ENCODE measurements around the gene ACTL10. TPM values are rescaled to one million over a fixed set of nuclear protein-coding genes. Genes with fewer than 3 reads are reported as not detected.
"Not testable (repeated sequence)": the region's sequence is repeated elsewhere in the genome, so short reads cannot be mapped to it uniquely, and the experiment has no call there.

The ACTL10 gene
- under 1 TPM; 0.45 to 0.71 (median 0.50) TPM for polyA plus RNA-seq (ENCODE audit: insufficient read length in 3 of 3)
- long read RNA-seq, donor 1: 0 reads
- long read RNA-seq, donor 2, partial matches to known transcripts: 0 of 3 reads
- long read RNA-seq, donor 2, other reads (novel, unspliced or antisense): 0 of 3 reads
- long read RNA-seq, donor 3, partial matches to known transcripts: 0 of 1 reads
- long read RNA-seq, donor 3, other reads (novel, unspliced or antisense): 0 of 1 reads
- long read RNA-seq, donor 4, partial matches to known transcripts: 0 of 1 reads
- long read RNA-seq, donor 4, other reads (novel, unspliced or antisense): 0 of 1 reads
- long read RNA-seq, donor 5: 0 reads
- long read RNA-seq, donor 6: 0 reads
- long read RNA-seq, donor 7, partial matches to known transcripts: 0 of 2 reads
- long read RNA-seq, donor 7, other reads (novel, unspliced or antisense): 0 of 2 reads
- long read RNA-seq, donor 8: 0 reads
- long read RNA-seq, donor 9, partial matches to known transcripts: 0 of 1 reads
- long read RNA-seq, donor 9, other reads (novel, unspliced or antisense): 0 of 1 reads
- long read RNA-seq, donor 10: 0 reads
- long read RNA-seq, donor 11: 0 reads
- long read RNA-seq, donor 12: 0 reads
- long read RNA-seq, donor 13, partial matches to known transcripts: 0 of 1 reads
- long read RNA-seq, donor 13, other reads (novel, unspliced or antisense): 0 of 1 reads
- long read RNA-seq, donor 14, partial matches to known transcripts: 0 of 1 reads
- long read RNA-seq, donor 14, other reads (novel, unspliced or antisense): 0 of 1 reads
- long read RNA-seq, donor 15: 0 reads
- long read RNA-seq, donor 16, partial matches to known transcripts: 0 of 1 reads
- long read RNA-seq, donor 16, other reads (novel, unspliced or antisense): 0 of 1 reads

DNA sequence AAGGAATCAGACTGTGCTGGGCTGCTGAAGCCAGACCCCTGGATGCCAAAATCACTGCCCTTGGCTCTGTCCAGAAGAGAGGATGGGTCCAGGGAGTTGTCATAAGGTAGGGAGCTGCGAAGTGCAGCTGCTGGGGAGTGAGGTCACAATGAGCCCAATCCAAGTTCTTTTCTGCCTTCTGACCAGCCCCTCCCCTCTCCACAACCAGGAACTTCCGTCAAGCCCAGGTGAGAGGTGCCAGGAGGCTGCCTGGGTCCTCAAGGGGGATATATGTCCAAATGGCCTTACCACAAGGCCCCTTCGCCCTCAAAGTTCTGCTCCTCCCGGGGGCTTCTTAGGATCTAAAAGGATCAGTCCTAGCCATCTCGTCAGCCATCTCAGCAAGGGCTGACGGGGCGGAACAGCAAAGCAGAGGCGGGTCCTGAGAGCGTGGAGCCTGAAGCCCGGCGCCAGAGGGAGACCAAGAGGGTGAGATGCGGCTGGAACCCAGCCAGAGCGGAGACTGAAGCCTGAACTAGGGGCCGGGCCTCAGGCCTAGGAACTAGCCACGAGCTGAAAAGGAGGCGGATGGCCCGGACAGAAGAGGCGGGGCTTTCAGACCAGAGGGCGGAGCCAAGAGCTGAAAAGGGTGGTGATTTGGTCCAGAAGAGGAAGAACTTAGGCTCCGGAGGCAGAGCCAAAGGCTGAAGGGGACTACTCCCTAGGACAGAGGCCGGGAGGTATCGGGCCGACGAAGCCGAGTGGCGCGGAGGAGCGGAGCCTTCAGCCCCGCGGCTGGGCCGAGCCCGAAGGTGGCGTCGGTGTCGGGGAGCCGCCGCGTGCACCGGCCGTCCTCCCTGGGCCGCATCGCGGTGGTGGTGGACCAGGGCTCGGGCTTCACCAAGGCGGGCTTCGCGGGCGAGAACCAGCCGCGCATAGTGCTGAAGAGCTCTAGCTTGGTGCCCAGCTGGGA, at the start of gene ACTL10:
ACTL10 (plus strand) TSS at position 651 of the 952 bp plus-strand sequence. CDS start 555 bp downstream, outside the sequence.
- DNase-seq: peak; percentile 96

DNA sequence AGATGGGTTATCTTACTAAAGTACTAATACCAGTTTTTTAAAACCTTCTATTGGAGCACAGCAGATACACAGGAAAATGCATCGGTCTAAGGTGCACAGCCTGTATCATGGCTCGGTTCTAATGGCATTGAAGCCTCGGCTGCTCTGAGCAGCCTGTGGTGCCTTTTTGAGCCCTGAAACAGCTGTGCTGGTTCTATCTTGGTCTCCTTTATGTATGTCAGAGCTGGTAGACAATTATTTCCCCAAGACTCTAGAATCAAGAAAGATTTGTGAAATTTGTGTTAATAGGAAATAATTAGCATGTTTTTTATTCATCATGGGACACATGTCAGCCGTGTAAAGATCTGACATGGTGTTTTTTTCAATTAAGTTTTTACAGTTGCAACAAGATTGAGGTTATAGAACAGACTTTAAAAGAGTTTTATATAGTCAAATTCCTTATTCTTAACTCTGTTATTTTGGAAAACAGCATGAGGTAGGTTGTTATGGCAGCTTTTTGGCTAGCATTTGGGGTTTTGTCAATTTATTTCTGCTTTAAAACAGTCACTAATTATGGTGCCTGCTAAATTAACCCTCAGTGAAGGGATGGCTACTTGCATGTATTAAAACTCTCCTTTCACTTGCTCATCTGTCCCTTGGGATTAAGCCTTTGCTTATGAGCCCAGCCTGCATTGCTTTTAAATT, 44.9 kb upstream of the ACTL10 start:
- no peak for DNase-seq

DNA sequence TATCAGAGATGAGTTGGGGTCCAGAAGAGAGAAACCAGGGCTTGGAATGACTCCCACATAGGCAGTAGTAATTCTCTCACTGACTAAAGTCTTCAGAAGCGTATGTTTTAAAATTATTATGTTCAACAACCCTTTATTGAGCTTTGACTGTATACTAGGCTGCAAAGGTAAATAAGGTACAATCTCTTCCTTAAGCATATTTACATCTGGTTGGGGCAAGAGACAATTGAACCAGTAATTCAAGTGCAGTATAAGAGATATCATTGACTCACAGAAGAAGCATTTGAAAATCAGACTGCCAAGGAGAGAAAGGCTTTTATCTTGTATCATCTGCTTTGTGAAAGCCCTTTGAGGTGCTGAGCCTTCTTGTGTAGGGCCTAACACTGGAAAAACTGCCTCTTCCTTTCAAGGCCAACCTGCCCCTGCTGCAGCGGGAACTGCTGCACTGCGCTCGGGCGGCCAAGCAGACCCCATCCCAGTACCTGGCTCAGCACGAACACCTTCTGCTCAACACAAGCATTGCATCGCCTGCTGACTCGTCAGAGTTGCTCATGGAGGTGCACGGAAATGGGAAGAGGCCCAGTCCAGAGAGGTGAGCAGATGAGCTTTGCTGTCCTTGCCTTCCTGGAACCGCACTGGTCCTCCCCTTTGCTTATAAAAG, 43.9 kb upstream of the ACTL10 start:
- DNase-seq: no peak

DNA sequence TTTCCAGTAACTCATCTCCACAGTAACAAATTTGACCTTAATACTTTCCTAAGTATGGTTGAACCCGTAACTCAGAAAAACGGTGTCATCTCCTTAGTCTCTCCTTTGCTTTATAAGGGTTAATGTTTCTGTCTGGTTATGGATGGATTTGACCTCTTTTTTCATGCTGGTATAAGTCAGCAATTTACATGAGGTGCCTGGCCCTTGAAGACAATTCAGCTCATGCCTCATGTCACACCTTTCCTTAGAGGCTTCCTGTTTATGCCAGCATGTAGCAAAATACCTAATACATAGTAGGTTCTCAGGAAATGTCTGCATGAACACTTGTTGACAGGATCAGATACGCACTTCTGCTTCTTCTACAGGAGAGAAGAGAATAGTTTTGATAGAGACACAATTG, 42.3 kb upstream of the ACTL10 start:
- DNase-seq: no peak

DNA sequence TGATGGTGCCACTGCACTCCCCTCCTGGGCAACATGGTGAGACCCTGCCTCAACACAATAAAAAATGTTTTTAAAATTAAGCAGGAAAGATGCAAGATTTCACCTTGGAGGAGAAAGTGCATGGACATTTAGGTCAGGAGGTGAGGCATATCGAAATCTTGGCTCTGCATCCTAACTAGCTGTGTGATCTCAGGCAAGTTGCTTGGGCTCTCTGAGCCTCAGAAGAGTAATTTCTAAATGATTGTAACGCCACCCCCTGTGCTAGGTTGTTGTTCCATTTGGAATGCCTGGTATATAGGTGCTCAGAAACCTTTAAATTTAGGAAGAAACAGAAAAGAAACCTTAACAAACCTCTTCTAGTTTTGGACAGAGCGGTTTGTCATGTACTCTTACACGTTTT, 40.6 kb upstream of the ACTL10 start:
- DNase-seq: no peak

DNA sequence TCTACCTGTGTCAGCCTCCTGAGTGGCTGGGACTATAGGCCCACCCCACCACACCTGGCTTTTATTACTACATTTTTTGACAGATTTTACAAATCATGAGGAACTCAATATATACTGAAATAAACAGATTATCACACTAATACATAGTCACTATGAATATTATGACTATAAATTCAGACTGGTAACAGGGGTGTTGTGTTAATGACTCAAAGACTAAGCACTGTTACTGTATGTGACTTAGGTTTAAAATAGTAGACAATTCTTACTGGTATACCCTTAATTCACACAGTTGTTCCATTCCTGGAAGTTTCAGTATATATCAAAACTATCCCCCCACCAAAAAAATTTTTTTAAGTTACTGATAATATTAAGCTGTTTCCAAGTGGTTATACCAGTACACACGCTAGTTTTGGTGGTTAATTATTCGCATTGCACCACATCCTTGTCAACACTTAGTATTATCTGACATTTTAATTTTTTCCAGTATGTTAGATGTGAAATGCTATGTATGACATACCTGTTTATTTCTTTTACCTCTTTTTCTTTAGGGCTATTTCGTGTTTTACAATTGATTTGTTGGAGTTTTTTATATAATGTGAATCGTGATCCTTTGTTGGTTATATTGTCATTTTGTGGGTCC, 39.0 kb upstream of the ACTL10 start:
- DNase-seq: no peak

DNA sequence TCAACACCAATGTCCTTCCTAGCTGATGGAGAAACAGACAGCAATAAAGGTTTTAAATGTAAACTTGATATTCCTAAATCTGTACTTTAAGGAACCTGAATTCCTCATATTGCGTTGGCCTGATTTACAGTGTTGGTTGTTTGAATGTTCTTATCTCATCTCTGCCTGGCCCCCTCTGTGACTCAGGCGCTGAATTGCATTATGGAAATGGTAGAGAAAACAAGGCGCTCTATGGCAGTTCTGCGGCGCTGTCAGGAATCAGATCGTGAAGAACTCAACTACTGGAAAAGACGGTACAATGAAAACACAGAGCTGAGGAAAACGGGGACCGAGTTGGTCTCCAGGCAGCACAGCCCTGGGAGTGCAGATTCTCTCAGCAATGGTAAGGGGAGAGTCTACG, 37.2 kb upstream of the ACTL10 start:
- DNase-seq: no peak

DNA sequence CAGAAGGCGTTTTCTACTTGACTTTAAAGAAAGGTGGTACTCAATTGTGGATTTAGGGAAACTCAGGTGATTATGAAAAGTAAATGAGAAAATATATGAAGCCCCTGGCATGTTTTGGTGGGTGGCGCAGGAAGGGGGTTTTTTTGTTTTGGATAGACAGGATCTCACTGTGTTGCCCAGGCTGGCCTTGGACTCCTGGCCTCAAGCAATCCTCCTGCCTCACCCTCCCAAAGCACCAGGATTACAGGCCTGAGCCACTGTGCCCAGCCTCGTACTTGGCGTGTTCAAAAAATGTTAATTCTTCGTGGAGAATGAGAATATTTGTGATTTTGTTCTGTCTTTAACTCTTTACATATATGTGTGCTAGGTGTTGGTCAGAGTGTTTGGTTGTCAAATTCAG, 36.8 kb upstream of the ACTL10 start:
- no peak for DNase-seq

DNA sequence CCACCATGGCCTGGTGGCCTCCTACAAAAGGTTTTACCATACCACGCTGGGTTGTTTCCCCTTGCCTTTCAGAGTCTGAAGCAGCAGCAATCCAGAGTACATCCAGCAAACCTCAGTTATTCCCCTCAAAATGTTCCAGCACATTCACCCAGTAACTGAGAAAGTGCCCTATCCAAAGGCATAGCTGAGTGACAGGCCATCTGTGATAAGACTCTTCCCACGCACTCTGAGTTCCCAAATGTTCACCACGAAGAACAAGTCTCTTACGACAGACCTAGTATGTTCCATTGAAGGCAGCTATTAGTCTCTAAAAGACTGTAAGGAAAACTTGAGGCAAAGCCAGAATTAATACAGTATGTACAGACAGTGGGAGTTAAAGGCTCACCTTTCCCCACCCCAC, 36.2 kb upstream of the ACTL10 start:
- no peak for DNase-seq

DNA sequence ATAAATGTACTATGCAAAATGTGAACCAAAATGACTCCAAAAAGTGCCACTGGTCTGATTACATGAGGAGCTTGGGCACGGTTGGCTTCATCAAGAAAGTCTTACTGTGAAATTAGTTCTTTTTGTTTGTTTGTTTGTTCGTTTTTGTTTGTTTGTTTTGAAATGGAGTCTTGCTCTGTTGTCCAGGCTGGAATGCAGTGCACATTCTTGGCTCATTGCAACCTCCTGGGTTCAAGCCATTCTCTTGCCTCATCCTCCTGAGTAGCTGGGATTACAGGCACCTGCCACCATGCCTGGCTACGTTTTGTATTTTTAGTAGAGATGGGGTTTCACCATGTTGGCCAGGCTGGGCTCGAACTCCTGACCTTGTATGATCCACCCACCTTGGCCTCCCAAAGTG, 34.8 kb upstream of the ACTL10 start:
- DNase-seq: not testable (repeated sequence)

DNA sequence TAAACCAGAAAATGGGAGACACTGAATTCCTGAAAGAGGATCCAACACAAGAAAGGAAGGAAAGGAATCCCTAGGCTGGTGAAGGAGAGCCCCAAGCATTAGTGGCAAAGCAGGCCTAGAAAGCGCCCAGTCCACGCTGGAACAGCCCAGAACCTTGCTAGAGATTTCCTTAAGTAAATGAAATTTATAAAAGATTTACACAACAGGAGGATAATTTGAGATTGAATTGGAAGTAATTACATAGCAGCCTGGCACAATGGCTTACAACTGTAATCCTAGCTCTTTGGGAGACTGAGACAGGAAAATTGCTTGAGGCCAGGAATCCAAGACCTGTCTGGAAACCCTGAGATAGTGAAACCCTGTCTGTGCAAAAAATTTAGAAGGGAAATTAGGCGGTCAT, 31.4 kb upstream of the ACTL10 start:
- DNase-seq: no peak

DNA sequence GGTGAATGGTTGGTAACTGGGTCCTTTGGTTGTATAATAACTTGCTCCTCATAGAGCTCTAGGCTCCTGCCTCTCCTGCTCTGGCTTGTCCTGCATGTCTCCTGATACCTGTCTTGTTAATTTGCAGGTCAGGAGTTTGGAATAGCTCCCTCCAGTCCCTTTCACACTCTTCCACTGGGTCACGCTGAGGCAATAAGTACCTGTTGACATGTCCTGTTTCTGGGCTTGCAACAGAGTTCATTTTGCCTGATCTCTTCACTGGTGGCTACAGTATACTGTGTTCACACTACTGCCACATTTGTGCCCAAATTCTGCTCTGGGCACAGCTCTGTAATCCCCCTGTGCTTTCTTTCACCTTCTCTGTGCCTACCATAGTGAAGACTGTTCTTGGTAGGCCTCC, 30.0 kb upstream of the ACTL10 start:
- no peak for DNase-seq

DNA sequence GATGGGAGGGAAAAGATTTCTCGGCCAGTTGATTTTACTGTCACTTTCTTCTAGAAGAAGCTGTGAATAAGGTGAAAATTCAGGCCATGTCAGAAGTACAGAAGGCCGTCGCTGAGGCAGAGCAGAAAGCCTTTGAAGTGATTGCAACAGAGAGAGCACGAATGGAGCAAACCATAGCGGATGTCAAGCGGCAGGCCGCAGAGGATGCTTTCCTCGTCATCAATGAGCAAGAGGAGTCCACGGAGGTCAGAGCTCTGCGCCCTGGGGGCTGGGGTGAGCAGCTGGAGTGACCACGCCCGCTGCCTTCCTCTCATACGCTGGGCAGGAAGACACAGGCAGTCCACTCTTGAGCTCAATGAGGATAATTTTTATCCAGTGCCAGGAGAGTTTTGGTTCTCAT, 26.5 kb upstream of the ACTL10 start:
- no peak for DNase-seq

DNA sequence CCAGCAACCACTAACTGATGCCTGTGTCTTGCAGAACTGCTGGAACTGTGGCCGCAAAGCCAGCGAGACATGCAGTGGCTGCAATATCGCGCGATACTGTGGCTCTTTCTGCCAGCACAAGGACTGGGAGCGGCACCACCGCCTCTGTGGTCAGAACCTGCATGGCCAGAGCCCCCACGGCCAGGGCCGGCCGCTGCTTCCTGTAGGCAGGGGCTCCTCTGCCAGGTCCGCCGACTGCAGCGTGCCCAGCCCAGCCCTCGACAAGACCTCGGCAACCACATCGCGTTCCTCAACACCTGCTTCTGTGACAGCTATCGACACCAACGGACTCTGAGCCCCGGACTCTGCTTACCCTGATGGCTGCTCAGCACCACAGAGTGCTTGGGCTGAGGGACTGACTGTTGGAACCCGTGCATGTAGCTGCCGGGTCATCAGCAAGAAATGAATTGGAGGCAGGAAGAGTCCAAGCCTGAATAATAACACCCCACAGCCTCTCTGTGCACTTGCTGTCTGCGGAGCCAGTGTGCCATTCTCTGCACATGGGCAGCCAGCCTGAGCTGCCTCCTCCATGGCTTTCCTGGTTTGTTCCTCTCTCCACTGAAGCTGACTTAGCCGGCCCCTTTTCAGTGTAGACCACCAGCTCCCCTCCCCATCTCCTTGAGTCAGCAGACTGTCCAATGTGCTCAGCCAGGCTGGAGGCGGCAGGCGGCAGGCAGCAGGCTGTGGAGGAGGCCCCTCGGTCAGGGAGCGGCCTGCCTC, 22.3 kb upstream of the ACTL10 start:
- no peak for DNase-seq

DNA sequence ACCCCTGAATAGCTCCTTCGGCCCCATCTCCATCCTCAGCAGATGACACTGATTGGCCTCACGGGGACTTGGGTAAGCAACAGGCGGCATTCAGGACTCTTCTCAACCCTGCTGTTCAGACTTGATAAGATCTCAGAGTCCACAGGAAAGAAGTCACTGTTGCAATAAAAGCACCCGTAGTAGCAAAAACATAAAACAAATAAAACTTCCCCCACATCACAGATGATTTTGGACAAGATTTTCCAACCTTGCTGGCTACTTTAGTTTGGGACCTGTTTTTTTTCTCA, 21.7 kb upstream of the ACTL10 start:
- DNase-seq: no peak

DNA sequence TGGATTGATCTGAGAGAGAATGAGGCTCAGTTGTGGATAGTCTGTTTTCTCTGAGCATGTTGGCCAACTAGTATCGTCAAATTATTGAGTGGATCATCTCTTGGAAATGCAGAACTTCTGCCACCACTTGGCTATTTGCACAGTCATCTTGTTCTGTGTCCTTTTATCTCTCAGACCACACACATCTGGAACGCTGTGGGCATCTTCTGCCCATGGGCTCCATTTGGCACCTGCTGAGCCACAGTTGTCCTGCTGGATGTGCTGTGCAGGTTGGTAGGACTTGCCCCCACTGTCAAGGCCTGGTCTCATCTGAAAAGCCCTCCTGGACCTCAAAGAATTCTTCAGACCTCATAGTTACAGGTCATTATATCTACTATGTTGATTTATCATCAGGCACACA, 21.3 kb upstream of the ACTL10 start:
- no peak for DNase-seq

DNA sequence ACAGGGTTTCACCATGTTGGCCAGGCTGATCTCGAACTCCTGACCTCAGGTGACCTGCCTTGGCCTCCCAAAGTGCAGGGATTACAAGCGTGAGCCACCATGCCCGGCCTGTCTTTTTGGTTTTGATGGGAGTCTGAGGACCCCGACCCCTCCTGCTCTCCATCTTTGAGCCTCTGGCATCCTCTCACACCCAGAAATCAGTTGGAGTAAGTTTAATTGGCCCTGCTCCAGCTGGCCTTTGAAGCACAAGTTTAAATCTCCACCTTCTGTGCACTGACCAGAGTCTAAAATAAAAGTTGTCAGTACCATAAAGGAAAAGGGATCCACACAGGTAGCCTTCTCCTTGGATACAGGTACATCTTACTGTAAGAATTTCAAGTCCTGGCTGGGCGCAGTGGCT, 20.6 kb upstream of the ACTL10 start:
- DNase-seq: no peak

DNA sequence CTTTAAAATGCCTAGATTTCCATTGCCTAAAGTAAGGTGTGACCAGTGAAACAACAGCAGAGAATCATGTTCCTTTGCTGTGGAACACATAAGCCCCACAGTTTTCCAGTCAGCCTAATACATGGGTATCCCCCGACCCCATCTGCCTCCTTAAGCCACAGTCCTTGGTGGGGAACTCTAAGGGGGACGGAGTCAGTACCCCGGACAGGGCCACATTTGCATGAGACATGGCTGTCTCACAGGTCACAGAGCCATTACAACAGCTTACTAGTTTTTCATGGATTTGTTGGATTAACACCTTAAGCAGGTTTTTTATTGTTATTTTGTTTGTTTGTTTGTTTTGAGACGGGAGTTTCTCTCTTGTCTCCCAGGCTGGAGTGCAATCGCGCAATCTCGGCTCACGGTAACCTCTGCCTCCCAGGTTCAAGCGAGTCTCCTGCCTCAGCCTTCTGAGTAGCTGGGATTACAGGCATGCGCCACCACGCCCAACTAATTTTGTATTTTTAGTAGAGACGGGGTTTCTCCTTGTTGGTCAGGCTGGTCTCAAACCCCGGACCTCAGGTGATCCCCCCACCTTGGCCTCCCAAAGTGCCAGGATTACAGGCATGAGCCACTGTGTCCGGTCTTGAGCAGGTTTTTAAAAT, 19.7 kb upstream of the ACTL10 start:
- not testable (repeated sequence) for DNase-seq
